ENCODE results near the gene NSG2.

NSG2 gene

GRCh38 chr5:174059247-174059646 is 13.7 kb downstream of the NSG2 start:
- DNase-seq (ENCODE audit: low read depth in 2 of 2): no peak

GRCh38 chr5:174063082-174063756 is 17.7 kb downstream of the NSG2 start:
- no peak for DNase-seq (ENCODE audit: low read depth in 2 of 2)

- DNase-seq (ENCODE audit: low read depth in 2 of 2): no peak
Measured at GRCh38 chr5:174064171-174064570, 18.7 kb downstream of the NSG2 start.

GRCh38 chr5:174065528-174066197 is 20.2 kb downstream of the NSG2 start:
- DNase-seq (ENCODE audit: low read depth in 2 of 2): no peak

- no peak for DNase-seq (ENCODE audit: low read depth in 2 of 2)
Measured at GRCh38 chr5:174067499-174067898, 22.0 kb downstream of the NSG2 start.

DNA sequence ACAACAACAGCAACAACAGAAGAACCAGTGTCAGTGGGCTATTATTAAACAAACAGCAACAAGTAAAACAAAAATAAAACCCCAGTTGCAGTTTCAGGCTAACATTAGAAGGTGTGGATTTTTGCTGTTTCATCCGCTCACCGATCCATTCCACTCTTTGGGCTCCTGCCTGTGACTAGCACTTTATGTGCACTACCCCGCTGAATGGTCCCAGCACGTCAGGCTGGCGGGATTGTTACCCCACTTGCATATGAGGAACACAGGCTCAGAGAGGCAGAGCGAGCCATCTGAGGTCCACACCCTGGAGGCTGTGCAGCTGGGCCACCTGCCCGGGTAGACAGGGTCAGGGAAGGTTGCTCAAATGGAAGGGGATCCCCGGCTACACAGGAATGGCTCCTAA is 26.0 kb downstream of the NSG2 start:
- DNase-seq (ENCODE audit: low read depth in 2 of 2): no peak

GRCh38 chr5:174073122-174073660 is 27.7 kb downstream of the NSG2 start:
- no peak for DNase-seq (ENCODE audit: low read depth in 2 of 2)

- DNase-seq (ENCODE audit: low read depth in 2 of 2): no peak
Measured at GRCh38 chr5:174074369-174074768, 28.9 kb downstream of the NSG2 start.

GRCh38 chr5:174078416-174078815 is 32.9 kb downstream of the NSG2 start:
- no peak for DNase-seq (ENCODE audit: low read depth in 2 of 2)

- DNase-seq (ENCODE audit: low read depth in 2 of 2): no peak
Measured at GRCh38 chr5:174082286-174082685, 36.8 kb downstream of the NSG2 start.

DNA sequence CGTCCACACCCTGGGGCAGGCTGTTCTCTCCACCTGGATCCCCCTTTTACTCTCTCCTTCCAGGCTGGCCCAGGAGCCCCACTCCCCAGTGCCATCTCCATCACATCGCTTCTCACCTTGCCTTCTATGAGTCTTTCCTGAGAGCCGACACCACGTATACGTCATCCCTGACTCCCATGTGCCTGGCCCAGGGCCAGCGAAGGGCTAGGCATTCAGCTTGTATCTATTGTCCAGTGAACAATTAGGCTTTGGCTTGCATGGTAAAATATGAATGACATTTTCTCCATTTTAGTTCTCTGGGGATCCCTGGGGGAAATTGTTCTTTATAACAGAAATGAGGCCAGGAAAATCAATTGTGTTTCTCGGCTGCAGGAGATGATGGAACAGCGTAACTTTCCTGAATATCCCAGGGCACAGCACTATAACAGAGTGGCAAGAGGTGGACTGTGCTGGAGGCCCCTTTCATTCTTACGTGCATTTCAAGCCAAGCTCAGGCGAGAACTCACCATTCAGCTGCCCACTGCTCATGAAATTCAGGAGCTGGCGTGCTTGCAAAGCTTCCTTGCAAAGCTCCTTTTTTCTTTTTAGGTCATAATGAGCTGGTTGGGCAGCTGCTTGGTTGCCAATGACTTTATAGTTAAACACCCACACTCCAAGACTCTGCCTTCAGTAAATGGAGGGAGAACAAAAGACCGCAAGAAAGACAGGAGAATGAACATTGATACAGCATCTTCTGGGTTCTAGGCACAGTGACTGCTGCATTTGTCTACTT is 37.7 kb downstream of the NSG2 start:
- DNase-seq (ENCODE audit: low read depth in 2 of 2): no peak

GRCh38 chr5:174084691-174085154 is 39.2 kb downstream of the NSG2 start:
- DNase-seq (ENCODE audit: low read depth in 2 of 2): no peak

GRCh38 chr5:174086751-174087150 is 41.2 kb downstream of the NSG2 start:
- no peak for DNase-seq (ENCODE audit: low read depth in 2 of 2)

GRCh38 chr5:174087783-174088182 is 42.3 kb downstream of the NSG2 start:
- no peak for DNase-seq (ENCODE audit: low read depth in 2 of 2)

- DNase-seq (ENCODE audit: low read depth in 2 of 2): no peak
Measured at GRCh38 chr5:174090129-174090528, 44.6 kb downstream of the NSG2 start.

GRCh38 chr5:174093123-174093522 is 47.6 kb downstream of the NSG2 start:
- no peak for DNase-seq (ENCODE audit: low read depth in 2 of 2)

DNA sequence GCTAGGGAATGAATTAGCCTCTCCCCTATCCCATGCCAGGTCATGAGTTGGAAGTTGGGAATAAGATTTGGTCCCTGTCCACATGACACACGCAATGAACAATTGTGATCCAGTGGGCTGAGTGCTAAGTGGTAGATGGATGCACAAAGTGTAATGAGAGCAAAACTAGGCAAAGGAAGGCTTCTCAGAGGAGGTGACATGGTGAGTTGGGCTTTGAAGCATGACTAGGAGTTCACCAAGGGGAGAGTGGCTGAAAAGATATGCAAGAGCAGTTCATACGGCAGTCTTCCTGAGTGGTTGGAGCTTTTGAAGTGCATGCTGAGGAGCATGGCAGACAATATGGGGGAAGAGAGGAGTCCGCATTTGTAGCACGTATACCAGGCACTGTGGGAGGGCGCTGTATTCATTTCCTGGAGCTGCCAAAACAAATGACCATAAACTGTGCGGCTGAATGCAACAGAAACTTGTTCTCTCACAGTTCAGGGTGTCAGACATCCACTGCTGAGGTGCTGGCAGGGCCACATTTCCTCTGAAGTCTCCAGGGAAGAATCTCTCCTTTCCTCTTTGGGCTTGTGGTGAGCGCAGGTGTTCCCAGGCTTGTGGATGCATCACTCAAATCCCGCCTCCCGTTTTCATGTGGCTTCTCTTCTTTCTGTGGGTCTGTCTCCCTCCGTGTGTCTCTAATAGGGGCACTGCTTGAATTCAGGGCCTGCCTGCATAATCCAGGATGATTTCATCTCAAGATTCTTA is 49.5 kb downstream of the NSG2 start:
- no peak for DNase-seq (ENCODE audit: low read depth in 2 of 2)

DNA sequence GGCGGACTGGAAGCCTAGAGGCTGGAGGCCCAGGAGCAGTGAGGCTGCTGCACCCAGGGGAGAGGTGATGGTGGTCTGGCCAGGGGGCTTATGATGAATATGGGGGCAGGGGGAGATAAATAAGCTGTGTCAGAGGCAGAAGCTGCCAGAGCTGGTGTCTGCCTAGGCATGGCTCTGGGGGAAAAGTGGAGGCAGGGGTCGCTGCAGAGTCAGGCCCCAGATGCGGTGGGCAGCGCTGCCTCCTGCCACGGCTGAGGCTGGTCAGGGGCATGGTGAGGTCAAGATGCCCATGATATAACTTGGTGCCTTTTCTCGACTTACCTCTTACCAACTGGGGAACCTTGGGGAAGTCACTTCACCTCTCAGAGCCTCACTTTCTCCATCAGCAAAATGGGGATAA is 51.1 kb downstream of the NSG2 start:
- no peak for DNase-seq (ENCODE audit: low read depth in 2 of 2)

DNA sequence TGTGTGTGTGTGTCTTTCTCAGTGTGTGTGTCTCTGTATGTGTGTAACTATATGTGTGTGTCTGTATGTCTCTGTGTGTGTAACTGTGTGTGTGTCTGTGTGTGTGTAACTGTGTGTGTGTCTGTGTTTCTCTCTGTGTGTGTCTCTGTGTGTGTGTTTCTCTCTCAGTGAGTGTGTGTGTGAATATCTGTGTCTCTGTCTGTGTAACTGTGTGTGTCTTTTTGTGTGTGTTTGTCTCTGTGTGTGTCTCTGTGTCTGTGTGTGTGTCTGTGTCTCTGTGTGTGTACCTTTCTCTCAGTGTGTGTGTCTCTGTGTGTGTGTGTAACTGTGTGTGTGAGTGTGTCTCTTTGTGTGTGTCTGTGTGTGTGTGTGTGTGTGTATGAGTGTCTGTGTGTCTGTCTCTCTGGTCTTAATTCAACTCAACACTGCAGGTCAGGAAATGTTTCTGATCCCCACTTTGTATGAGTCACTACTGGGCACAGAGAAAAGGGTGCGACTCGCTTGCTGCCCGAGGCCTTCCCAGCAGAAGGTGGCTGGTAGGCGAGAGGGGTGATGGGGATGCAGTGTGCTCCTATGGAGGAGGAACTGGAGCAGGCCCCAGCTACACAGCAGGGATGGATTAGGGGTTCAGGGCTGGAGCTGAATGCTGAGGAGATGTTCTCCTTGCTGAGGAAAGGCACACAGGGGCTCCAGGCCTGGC is 52.1 kb downstream of the NSG2 start:
- no peak for DNase-seq (ENCODE audit: low read depth in 2 of 2)

DNA sequence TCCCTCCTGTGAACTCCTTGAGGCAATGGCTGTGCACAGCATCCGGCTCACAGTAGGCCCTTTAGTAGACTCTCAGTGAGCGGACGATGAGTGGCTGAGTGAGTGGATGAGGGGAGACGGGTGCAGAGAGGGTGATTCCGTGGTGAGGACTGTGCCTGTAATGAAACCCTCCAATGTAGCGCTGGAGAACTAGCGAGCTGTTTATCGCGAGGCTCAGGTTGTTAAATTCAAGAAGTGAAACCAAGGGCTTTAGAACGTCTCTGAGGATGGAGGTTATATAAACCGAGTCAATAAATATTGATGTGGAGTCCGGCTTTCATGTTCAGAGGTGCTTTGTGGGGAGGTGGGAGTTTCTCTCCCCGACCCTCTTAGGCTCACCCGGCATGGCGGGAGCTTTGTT is 53.2 kb downstream of the NSG2 start:
- DNase-seq (ENCODE audit: low read depth in 2 of 2): no peak

DNA sequence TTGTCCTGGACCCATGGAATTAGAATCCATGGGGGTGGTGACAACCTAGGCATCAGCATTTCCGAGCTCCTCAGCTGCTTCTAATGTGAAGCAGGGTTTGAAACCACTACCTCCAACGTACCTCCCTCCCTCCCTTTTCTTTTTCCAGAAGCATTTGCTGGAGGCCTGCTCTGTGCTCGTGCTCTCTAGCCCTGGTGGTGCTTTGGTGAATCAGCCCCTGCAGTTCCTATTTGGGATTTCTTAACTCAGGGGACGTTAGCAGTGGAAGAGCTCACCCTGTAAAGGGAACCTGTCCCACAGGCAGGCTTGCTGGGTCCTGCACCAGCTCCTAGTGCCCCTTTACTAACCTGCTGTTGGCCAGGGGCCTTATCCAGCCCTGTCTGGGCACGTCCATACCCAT is 55.0 kb downstream of the NSG2 start:
- DNase-seq (ENCODE audit: low read depth in 2 of 2): no peak

Data from stimulated activated CD8-positive, alpha-beta memory T cell treated with anti-CD3 and anti-CD28 coated beads, Interleukin-2, amount 100 ng/mL, for 1 hour (primary cell).